Measurements from ENCODE around the gene MFAP3. TPM values are rescaled to one million over a fixed set of nuclear protein-coding genes. Genes with fewer than 3 reads are reported as not detected.
A peak's percentile ranks its signal among the peaks of the same experiment; 100 is the strongest.
"Not testable (repeated sequence)": the region's sequence is repeated elsewhere in the genome, so short reads cannot be mapped to it uniquely, and the experiment has no call there.

Gene MFAP3
- total RNA-seq, 1 donor from 2014 or later, result 58.4 TPM

DNA sequence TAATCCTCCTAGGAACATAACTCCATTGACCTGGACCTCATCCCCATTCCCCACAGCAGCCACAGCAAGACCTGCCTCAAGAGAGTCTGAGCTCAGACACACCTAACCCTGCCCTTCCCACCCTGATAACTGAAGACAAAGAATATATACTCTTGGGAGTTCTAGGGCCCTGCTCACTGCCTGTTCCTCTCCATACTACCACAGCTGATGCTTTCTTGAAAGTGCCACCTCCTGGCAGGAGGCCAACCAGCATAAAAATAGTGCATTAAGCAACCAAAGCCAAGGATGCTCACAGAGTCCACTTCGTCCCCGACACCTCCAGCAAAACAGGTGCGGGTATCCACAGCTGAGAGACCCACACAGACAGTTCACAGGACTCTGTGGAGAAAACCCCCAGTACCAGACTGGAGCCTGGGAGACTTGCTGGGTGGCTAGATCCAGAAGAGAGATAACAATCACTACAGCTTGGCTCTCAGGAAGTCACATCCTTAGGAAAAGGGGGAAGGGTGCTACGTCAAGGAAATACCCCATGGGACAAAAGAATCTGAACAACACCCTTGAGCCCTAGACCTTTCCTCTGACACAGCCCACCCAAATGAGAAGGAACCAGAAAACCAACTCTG, 23.6 kb upstream of the MFAP3 start:
- no peaks in the 10 kb centered on the region for H3K4me1 ChIP-seq
- no peak for DNase-seq (ENCODE audit: low spot score in 2 of 2)
- H3K9me3 ChIP-seq, result peaks cover 0 to 5% of the 10 kb centered on the region in 2 donors
- peaks cover 5 to 51% of the 10 kb centered on the region in 2 donors for H3K36me3 ChIP-seq
- no peaks in the 10 kb centered on the region for H3K27me3 ChIP-seq
- no peak overlapping the region for H3K27ac ChIP-seq
- intact Hi-C loops (cut with DNase I), result no loop called here
- TF ChIP-seq, protein P1, sequence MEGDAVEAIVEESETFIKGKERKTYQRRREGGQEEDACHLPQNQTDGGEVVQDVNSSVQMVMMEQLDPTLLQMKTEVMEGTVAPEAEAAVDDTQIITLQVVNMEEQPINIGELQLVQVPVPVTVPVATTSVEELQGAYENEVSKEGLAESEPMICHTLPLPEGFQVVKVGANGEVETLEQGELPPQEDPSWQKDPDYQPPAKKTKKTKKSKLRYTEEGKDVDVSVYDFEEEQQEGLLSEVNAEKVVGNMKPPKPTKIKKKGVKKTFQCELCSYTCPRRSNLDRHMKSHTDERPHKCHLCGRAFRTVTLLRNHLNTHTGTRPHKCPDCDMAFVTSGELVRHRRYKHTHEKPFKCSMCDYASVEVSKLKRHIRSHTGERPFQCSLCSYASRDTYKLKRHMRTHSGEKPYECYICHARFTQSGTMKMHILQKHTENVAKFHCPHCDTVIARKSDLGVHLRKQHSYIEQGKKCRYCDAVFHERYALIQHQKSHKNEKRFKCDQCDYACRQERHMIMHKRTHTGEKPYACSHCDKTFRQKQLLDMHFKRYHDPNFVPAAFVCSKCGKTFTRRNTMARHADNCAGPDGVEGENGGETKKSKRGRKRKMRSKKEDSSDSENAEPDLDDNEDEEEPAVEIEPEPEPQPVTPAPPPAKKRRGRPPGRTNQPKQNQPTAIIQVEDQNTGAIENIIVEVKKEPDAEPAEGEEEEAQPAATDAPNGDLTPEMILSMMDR (IDR thresholded peaks at IDR 0.05), result no peak
- H3K4me3 ChIP-seq, result no peak overlapping the region

DNA sequence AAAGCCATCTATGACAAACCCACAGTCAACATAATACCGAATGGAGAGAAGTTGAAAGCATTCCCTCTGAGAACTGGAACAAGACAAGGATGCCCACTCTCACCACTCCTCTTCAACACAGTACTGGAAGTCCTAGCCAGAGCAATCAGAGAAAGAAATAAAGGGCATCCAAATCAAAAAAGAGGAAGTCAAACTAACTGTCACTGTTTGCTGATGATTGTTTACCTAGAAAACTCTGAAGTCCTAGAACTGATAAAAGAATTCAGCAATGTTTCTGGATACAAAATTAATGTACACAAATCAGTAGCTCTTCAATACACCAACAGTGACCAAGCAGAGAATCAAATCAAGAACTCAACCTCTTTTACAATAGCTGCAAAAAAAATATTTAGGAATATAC, 19.8 kb upstream of the MFAP3 start:
- intact Hi-C loops (cut with DNase I), result not testable (repeated sequence)
- peaks cover 5 to 43% of the 10 kb centered on the region in 2 donors for H3K36me3 ChIP-seq

DNA sequence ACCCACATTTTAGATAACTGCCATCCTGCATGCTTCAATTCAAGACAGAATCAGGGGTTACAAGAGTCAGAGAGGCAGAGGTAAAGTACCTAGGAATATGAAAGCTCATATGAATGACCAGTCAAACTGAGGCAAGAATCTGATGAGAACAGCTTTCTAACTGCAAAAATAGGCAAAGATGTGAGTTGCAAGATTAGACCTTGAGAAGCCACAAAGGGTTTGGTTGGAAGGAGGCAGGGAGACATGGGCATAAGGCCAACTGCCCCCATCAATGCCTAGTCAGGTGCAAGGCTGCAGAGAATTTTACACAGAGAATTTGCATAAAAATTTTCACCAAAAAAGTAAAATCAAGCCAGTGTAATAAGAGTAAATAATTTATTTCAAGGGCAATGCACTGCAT, 12.8 kb upstream of the MFAP3 start:
- intact Hi-C loops (cut with DNase I), result no loop called here
- DNase-seq (ENCODE audit: low spot score in 2 of 2), result no peak
- H3K4me1 ChIP-seq, result no peaks in the 10 kb centered on the region
- no peaks in the 10 kb centered on the region for H3K9me3 ChIP-seq
- H3K27ac ChIP-seq, result no peak overlapping the region
- no peaks in the 10 kb centered on the region for H3K27me3 ChIP-seq
- TF ChIP-seq, protein P1 (IDR thresholded peaks at IDR 0.05), result no peak
- H3K36me3 ChIP-seq, result peaks cover 16 to 41% of the 10 kb centered on the region in 2 donors
- no peak overlapping the region for H3K4me3 ChIP-seq

More for the DNA sequence above, 19.8 kb upstream of the MFAP3 start:
- H3K4me3 ChIP-seq; DNase-seq (ENCODE audit: low spot score in 2 of 2); H3K9me3 ChIP-seq; H3K27me3 ChIP-seq; H3K4me1 ChIP-seq; H3K27ac ChIP-seq: not testable (repeated sequence)

DNA sequence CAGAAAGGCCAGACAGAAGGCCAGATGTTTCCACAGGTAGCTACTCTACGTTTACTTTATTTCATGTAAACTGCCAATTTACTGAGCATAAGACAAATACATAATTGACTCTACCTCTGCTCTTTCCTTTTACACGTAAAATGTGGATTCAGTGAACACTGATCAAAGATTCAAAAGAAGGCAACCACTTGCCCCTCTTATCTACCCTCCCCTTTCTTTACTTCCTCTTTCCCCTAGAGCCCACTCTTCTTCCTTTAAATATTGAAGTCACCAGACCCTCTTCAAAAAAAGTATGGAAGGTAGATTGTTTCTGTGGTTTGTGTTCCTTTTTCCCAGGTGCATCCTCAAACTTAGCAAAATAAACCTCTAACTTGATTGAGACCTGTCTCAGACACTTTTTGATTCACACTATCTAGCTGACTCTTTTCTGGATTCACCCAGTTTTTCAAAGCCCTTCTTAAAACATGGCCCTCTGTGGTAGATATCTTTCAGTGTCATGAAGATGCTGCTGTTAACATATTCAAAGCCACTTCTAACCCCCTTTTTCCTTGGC, 6.8 kb upstream of the MFAP3 start:
- Histone ChIP-seq H3K27ac (no peak overlapping the region), H3K4me3 (no peak overlapping the region), H3K4me1 (no peaks in the 10 kb centered on the region), H3K9me3 (no peaks in the 10 kb centered on the region), H3K36me3 (peaks cover 8 to 15% of the 10 kb centered on the region in 2 donors), H3K27me3 (no peaks in the 10 kb centered on the region)
- no peak for DNase-seq (ENCODE audit: low spot score in 2 of 2)
- intact Hi-C loops (cut with DNase I), result no loop called here
- TF ChIP-seq, protein P1 (IDR thresholded peaks at IDR 0.05), result no peak

DNA sequence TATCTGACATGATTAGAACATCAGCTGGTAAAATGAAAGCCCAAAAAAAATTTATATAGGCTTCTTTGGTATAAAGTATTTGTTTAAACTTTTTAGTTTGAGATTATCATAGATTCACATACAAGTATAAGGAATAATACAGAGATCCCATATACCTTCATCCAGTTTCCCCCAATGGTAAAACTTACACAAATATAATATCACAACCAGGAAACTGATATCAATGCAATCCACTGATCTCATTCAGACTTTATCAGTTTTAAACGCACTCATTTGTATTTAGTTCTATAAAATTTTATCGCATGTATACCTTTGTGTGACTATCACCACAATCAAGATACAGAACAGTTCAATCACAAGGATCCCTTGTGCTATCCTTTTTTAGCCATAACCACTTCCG, 3.8 kb upstream of the MFAP3 start:
- TF ChIP-seq, protein P1 (IDR thresholded peaks at IDR 0.05), result no peak
- Histone ChIP-seq H3K36me3 (no peaks in the 10 kb centered on the region), H3K27me3 (no peaks in the 10 kb centered on the region), H3K4me1 (peaks cover 0 to 5% of the 10 kb centered on the region in 2 donors), H3K27ac (no peak overlapping the region), H3K4me3 (no peak overlapping the region), H3K9me3 (no peaks in the 10 kb centered on the region)
- intact Hi-C loops (cut with DNase I), result no loop called here
- no peak for DNase-seq (ENCODE audit: low spot score in 2 of 2)

DNA sequence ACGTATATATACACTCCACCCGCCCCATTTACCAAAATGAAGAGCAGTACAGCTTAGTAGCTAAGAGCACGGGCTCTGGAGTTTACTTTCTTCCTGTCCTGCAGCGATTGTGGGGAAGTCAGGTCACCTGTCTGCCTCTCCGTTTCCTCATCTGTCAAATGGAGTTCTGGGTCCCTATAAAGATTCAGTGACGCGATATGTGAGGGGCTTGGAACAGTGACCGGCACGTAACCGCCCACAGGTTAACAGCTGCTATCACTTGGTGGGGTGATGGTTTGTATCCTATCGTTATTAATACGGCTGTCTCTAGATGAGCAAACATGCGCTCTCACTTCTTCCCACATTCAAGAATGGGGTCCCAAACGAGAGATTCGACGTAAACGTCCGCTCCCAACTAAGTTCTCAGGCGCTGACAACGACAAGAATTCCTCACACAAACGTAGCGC, 483 bp upstream of the MFAP3 start:
- Histone ChIP-seq H3K27ac (peak overlapping the region; percentile 77 to 78), H3K9me3 (no peaks in the 10 kb centered on the region), H3K4me3 (peak overlapping the region; percentile 79 to 83), H3K36me3 (no peaks in the 10 kb centered on the region), H3K4me1 (peaks cover 0 to 13% of the 10 kb centered on the region in 2 donors), H3K27me3 (no peaks in the 10 kb centered on the region)
- intact Hi-C loops (cut with DNase I), result no loop called here
- TF ChIP-seq, protein P1 (IDR thresholded peaks at IDR 0.05), result no peak
- no peak for DNase-seq (ENCODE audit: low spot score in 2 of 2)

Measured in ascending aorta (tissue), 2 donors.